DMS153 treated with DMSO at 0.1 percent for 48 hours (cell line): ENCODE measurements around the gene NFAM1.

Experiments used
- DNase-seq: peaks from one replicate; lab custom pipeline; 2025; ENCODE audit not compliant: unreplicated experiment; lab: John Stamatoyannopoulos, UW

The NFAM1 gene

DNA sequence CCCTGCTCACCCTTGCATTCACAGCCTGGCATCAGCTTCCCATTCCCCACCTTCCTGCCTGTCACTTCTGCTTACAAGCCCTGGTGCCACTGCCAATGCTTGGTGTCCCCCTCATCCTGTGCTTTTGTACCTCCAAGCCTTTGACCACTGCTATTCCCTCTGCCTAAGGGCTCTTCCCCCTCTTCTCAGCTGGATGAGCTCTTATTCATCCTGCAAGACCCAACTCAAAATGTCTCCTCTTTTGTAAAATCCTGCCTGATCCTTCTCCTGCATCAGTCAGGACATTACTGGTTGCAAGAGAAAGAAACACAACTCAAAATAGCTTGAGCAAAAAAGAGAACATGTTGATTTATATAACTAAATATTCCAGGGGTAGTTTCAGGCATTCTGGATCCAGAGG lies 94.8 kb downstream of the NFAM1 start:
- DNase-seq: no peak

GRCh38 chr22:42336527-42337227 lies 95.5 kb downstream of the NFAM1 start:
- no peak for DNase-seq

DNA sequence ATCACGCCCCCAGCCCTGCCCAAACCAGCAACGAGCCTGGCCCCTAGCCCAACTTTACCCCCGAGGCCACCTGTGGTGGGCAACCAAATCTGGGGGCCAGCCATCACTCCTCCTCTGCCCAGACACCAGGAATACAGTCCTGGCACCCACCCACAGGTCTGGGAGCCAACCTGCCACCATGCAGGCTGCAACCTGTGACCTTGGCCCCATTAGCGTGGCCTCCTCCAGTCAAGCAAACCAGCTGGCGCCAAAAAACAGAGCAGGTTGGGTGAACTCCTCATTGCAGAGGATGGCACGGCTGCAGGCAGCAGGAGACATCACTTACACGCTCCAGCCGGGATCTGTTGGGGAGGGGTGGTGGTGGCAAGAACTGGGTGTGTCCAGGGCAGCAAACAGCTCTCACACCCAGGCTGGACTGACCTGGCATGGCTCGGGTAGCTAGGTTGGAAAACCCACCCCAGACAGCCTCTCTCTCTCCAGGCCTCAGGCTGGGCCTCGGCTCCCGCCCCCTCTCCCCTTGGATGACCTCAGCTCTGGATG lies 96.3 kb downstream of the NFAM1 start:
- DNase-seq: no peak

DNA sequence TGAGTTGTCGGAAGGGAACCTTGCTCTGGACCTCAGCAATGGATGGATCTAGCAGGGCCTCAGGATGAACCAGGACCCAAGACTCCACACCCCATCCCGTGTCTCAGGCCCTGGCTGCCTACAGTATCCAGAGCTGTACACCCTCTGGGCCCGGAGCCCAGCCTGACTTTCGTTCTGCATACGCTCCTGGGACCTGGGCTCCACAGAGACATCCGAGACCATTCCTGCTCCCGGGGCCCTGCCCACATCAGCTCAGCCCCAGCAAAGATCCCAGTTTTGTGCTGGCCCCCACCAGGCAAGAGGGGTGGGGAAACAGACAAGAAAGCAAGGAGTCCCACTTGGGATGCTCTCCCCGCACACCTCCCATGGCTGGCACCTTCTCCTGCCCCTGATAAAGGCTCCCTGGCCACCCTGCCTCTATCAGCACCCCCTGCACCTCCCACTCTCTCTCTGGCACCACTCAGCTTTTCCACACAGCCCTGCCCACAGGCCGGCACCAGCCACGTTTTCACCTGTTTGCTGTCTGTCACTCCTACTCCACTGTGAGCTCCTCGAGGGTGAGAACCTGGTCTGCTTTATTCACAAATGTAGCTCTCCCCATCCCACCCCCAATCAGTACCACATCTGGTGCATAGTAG lies 97.2 kb downstream of the NFAM1 start:
- DNase-seq: no peak

DNA sequence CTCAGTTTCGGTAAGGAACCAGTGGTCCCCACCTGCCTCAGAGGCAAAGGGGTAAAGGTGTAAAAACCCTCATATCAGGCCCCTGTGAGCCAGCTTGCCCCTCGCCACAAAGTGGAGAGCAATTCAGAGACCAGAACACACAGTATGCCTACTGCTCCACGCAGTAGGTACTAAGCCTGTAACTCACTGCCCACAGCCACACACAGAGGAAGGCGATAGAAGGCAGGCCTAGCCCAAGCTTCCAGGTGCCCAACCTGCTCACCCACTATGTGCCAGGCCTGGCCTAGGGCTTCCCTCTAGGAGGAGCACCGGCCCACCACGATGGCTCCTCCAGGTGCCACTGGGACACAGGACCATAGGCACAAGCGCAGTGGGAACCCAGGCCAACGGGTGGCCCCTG lies 98.7 kb downstream of the NFAM1 start:
- DNase-seq: no peak

DNA sequence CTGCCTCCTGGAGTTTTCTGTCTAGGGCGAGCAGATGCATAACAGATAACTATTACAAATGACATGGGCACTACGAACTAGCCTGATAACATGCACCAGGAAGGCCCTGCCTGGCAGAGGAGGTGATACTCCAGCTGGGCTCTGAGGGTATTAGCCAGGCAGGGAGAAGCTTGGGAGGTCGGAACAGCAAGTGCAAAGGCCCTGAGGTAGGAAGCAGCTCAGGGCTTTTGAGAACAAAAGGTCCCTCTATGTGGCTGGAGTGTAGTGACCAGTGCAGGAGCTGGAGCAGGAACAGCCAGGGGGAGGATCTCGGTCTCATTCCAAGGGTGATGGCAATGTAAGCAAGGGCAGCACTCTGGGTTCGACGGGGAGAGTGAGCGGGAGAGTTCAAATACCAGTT lies 100.1 kb downstream of the NFAM1 start:
- no peak for DNase-seq

GRCh38 chr22:42331014-42331413 lies 101.2 kb downstream of the NFAM1 start:
- no peak for DNase-seq
